ENCODE measurements around the gene KCNIP1.

The KCNIP1 gene

GRCh38 chr5:170737591-170737990, 233.8 kb downstream of the KCNIP1 start:
- no peaks in the 10 kb centered on the region for H3K4me1 Mint-ChIP-seq (ENCODE audit: low read depth)
- no peak overlapping the region for H3K27ac Mint-ChIP-seq
- no peaks in the 10 kb centered on the region for H3K36me3 Mint-ChIP-seq
- H3K9me3 Mint-ChIP-seq (ENCODE audit: low read depth) = no peaks in the 10 kb centered on the region
- no peak overlapping the region for H3K4me3 Mint-ChIP-seq
- H3K27me3 Mint-ChIP-seq = peaks cover 5% of the 10 kb centered on the region

- Mint-ChIP-seq H3K27me3 (peaks cover 11% of the 10 kb centered on the region), H3K27ac (no peak overlapping the region), H3K36me3 (no peaks in the 10 kb centered on the region), H3K9me3 (ENCODE audit: low read depth) (no peaks in the 10 kb centered on the region), H3K4me1 (ENCODE audit: low read depth) (no peaks in the 10 kb centered on the region), H3K4me3 (no peak overlapping the region)
These were observed 235.0 kb downstream of the KCNIP1 start for GRCh38 chr5:170738840-170739239.

- H3K27ac Mint-ChIP-seq = no peak overlapping the region
- H3K27me3 Mint-ChIP-seq = peaks cover 11% of the 10 kb centered on the region
- no peaks in the 10 kb centered on the region for H3K36me3 Mint-ChIP-seq
- peaks cover 2% of the 10 kb centered on the region for H3K4me1 Mint-ChIP-seq (ENCODE audit: low read depth)
- no peaks in the 10 kb centered on the region for H3K9me3 Mint-ChIP-seq (ENCODE audit: low read depth)
- no peak overlapping the region for H3K4me3 Mint-ChIP-seq
These were observed 235.6 kb downstream of the KCNIP1 start for GRCh38 chr5:170739446-170739845.

- Mint-ChIP-seq H3K36me3 (no peaks in the 10 kb centered on the region), H3K4me1 (ENCODE audit: low read depth) (peaks cover 4% of the 10 kb centered on the region), H3K9me3 (ENCODE audit: low read depth) (no peaks in the 10 kb centered on the region), H3K27ac (no peak overlapping the region), H3K4me3 (no peak overlapping the region), H3K27me3 (peaks cover 11% of the 10 kb centered on the region)
These were observed 236.9 kb downstream of the KCNIP1 start for GRCh38 chr5:170740551-170741205.

GRCh38 chr5:170741801-170742200, 238.0 kb downstream of the KCNIP1 start:
- H3K27me3 Mint-ChIP-seq = peaks cover 10% of the 10 kb centered on the region
- no peak overlapping the region for H3K27ac Mint-ChIP-seq
- H3K4me1 Mint-ChIP-seq (ENCODE audit: low read depth) = peaks cover 4% of the 10 kb centered on the region
- H3K4me3 Mint-ChIP-seq = no peak overlapping the region
- no peaks in the 10 kb centered on the region for H3K36me3 Mint-ChIP-seq
- H3K9me3 Mint-ChIP-seq (ENCODE audit: low read depth) = no peaks in the 10 kb centered on the region

GRCh38 chr5:170743876-170744212, 240.0 kb downstream of the KCNIP1 start:
- H3K27me3 Mint-ChIP-seq = peaks cover 19% of the 10 kb centered on the region
- H3K36me3 Mint-ChIP-seq = no peaks in the 10 kb centered on the region

GRCh38 chr5:170745481-170746071, 241.8 kb downstream of the KCNIP1 start:
- Mint-ChIP-seq H3K4me1 (ENCODE audit: low read depth) (peaks cover 4% of the 10 kb centered on the region), H3K9me3 (ENCODE audit: low read depth) (no peaks in the 10 kb centered on the region), H3K4me3 (no peak overlapping the region), H3K36me3 (no peaks in the 10 kb centered on the region), H3K27me3 (peaks cover 21% of the 10 kb centered on the region), H3K27ac (no peak overlapping the region)

More at GRCh38 chr5:170743876-170744212, 240.0 kb downstream of the KCNIP1 start:
- Mint-ChIP-seq H3K9me3 (ENCODE audit: low read depth) (no peaks in the 10 kb centered on the region), H3K4me3 (no peak overlapping the region), H3K4me1 (ENCODE audit: low read depth) (peaks cover 4% of the 10 kb centered on the region), H3K27ac (no peak overlapping the region)

GRCh38 chr5:170746075-170746960, 242.5 kb downstream of the KCNIP1 start:
- Mint-ChIP-seq H3K27me3 (peaks cover 24% of the 10 kb centered on the region), H3K4me1 (ENCODE audit: low read depth) (peaks cover 4% of the 10 kb centered on the region), H3K9me3 (ENCODE audit: low read depth) (no peaks in the 10 kb centered on the region), H3K4me3 (no peak overlapping the region), H3K27ac (no peak overlapping the region), H3K36me3 (no peaks in the 10 kb centered on the region)

- H3K4me3 Mint-ChIP-seq = no peak overlapping the region
- peaks cover 4% of the 10 kb centered on the region for H3K4me1 Mint-ChIP-seq (ENCODE audit: low read depth)
- H3K27me3 Mint-ChIP-seq = peaks cover 25% of the 10 kb centered on the region
- no peak overlapping the region for H3K27ac Mint-ChIP-seq
- H3K9me3 Mint-ChIP-seq (ENCODE audit: low read depth) = no peaks in the 10 kb centered on the region
- H3K36me3 Mint-ChIP-seq = no peaks in the 10 kb centered on the region
These were observed 243.1 kb downstream of the KCNIP1 start for GRCh38 chr5:170746961-170747340.

- no peak overlapping the region for H3K4me3 Mint-ChIP-seq
- no peak overlapping the region for H3K27ac Mint-ChIP-seq
- H3K4me1 Mint-ChIP-seq (ENCODE audit: low read depth) = peaks cover 4% of the 10 kb centered on the region
- no peaks in the 10 kb centered on the region for H3K36me3 Mint-ChIP-seq
- H3K9me3 Mint-ChIP-seq (ENCODE audit: low read depth) = no peaks in the 10 kb centered on the region
- peaks cover 25% of the 10 kb centered on the region for H3K27me3 Mint-ChIP-seq
These were observed 243.5 kb downstream of the KCNIP1 start for GRCh38 chr5:170747357-170747756.

- peaks cover 4% of the 10 kb centered on the region for H3K4me1 Mint-ChIP-seq (ENCODE audit: low read depth)
- H3K36me3 Mint-ChIP-seq = no peaks in the 10 kb centered on the region
- H3K27me3 Mint-ChIP-seq = peaks cover 27% of the 10 kb centered on the region
- H3K9me3 Mint-ChIP-seq (ENCODE audit: low read depth) = no peaks in the 10 kb centered on the region
- no peak overlapping the region for H3K27ac Mint-ChIP-seq
- no peak overlapping the region for H3K4me3 Mint-ChIP-seq
These were observed 244.0 kb downstream of the KCNIP1 start for GRCh38 chr5:170747851-170748250.

- H3K9me3 Mint-ChIP-seq (ENCODE audit: low read depth) = no peaks in the 10 kb centered on the region
- no peaks in the 10 kb centered on the region for H3K36me3 Mint-ChIP-seq
- H3K27me3 Mint-ChIP-seq = peaks cover 21% of the 10 kb centered on the region
- no peak overlapping the region for H3K27ac Mint-ChIP-seq
- no peak overlapping the region for H3K4me3 Mint-ChIP-seq
- H3K4me1 Mint-ChIP-seq (ENCODE audit: low read depth) = peaks cover 4% of the 10 kb centered on the region
These were observed 245.2 kb downstream of the KCNIP1 start for GRCh38 chr5:170748951-170749471.

- H3K27ac Mint-ChIP-seq = no peak overlapping the region
- peaks cover 2% of the 10 kb centered on the region for H3K4me1 Mint-ChIP-seq (ENCODE audit: low read depth)
- peaks cover 21% of the 10 kb centered on the region for H3K27me3 Mint-ChIP-seq
- H3K36me3 Mint-ChIP-seq = no peaks in the 10 kb centered on the region
- no peak overlapping the region for H3K4me3 Mint-ChIP-seq
- no peaks in the 10 kb centered on the region for H3K9me3 Mint-ChIP-seq (ENCODE audit: low read depth)
These were observed 246.2 kb downstream of the KCNIP1 start for GRCh38 chr5:170749911-170750431.

GRCh38 chr5:170750791-170751190, 247.0 kb downstream of the KCNIP1 start:
- H3K9me3 Mint-ChIP-seq (ENCODE audit: low read depth) = no peaks in the 10 kb centered on the region
- H3K36me3 Mint-ChIP-seq = no peaks in the 10 kb centered on the region
- no peaks in the 10 kb centered on the region for H3K4me1 Mint-ChIP-seq (ENCODE audit: low read depth)
- peaks cover 19% of the 10 kb centered on the region for H3K27me3 Mint-ChIP-seq
- no peak overlapping the region for H3K27ac Mint-ChIP-seq
- no peak overlapping the region for H3K4me3 Mint-ChIP-seq

- H3K4me3 Mint-ChIP-seq = no peak overlapping the region
- H3K4me1 Mint-ChIP-seq (ENCODE audit: low read depth) = no peaks in the 10 kb centered on the region
- no peaks in the 10 kb centered on the region for H3K9me3 Mint-ChIP-seq (ENCODE audit: low read depth)
- H3K36me3 Mint-ChIP-seq = no peaks in the 10 kb centered on the region
- H3K27me3 Mint-ChIP-seq = peaks cover 19% of the 10 kb centered on the region
- H3K27ac Mint-ChIP-seq = no peak overlapping the region
These were observed 247.8 kb downstream of the KCNIP1 start for GRCh38 chr5:170751631-170752030.
